ENCODE measurements around the gene SAP130. TPM values are rescaled to one million over a fixed set of nuclear protein-coding genes. Genes with fewer than 3 reads are reported as not detected.

Gene SAP130
- total RNA-seq, 4 donors from 2014 or later: 6.1 to 14.2 (median 10.6) TPM

GRCh38 chr2:127954857-127955256 lies 73.0 kb downstream of the SAP130 start:
- Histone ChIP-seq H3K27me3 (no peaks in the 10 kb centered on the region), H3K4me1 (no peaks in the 10 kb centered on the region), H3K27ac (no peak overlapping the region), H3K9me3 (no peaks in the 10 kb centered on the region), H3K36me3 (peaks cover 2 to 67% (median 3%) of the 10 kb centered on the region in 3 donors), H3K4me3 (no peak overlapping the region)
- WGBS, 2 donors: 85 to 86% methylated on average over 8 of the region's 8 CpGs
- TF ChIP-seq POLR2A (IDR thresholded peaks at IDR 0.05) (no peak), EP300 (IDR thresholded peaks at IDR 0.05) (no peak), CTCF (IDR thresholded peaks at IDR 0.05) (no peak)
- DNase-seq (ENCODE audit: low spot score in 2 of 2): no peak

GRCh38 chr2:127953849-127954248 lies 74.0 kb downstream of the SAP130 start:
- H3K9me3 ChIP-seq: no peaks in the 10 kb centered on the region
- no peak for TF ChIP-seq EP300 (IDR thresholded peaks at IDR 0.05)
- no peak for TF ChIP-seq CTCF (IDR thresholded peaks at IDR 0.05)
- TF ChIP-seq POLR2A (IDR thresholded peaks at IDR 0.05): no peak
- no peak overlapping the region for H3K4me3 ChIP-seq
- no peak for DNase-seq (ENCODE audit: low spot score in 2 of 2)
- 86 to 92% methylated on average over 2 of the region's 2 CpGs for WGBS, 2 donors
- no peaks in the 10 kb centered on the region for H3K4me1 ChIP-seq
- H3K27me3 ChIP-seq: no peaks in the 10 kb centered on the region
- peaks cover 9 to 72% (median 12%) of the 10 kb centered on the region in 3 donors for H3K36me3 ChIP-seq
- no peak overlapping the region for H3K27ac ChIP-seq

- 81 to 90% methylated on average over 6 of the region's 6 CpGs for WGBS, 2 donors
- H3K36me3 ChIP-seq: peaks cover 9 to 74% (median 17%) of the 10 kb centered on the region in 3 donors
- no peaks in the 10 kb centered on the region for H3K4me1 ChIP-seq
- no peaks in the 10 kb centered on the region for H3K27me3 ChIP-seq
- no peak for DNase-seq (ENCODE audit: low spot score in 2 of 2)
- H3K9me3 ChIP-seq: no peaks in the 10 kb centered on the region
- TF ChIP-seq CTCF (IDR thresholded peaks at IDR 0.05) (no peak), POLR2A (IDR thresholded peaks at IDR 0.05) (no peak), EP300 (IDR thresholded peaks at IDR 0.05) (no peak)
- no peak overlapping the region for H3K4me3 ChIP-seq
- no peak overlapping the region for H3K27ac ChIP-seq
These were observed 74.6 kb downstream of the SAP130 start for GRCh38 chr2:127953128-127953718.

GRCh38 chr2:127951026-127951425 lies 76.8 kb downstream of the SAP130 start:
- Histone ChIP-seq H3K4me3 (no peak overlapping the region), H3K27me3 (no peaks in the 10 kb centered on the region), H3K4me1 (no peaks in the 10 kb centered on the region), H3K36me3 (peaks cover 9 to 74% (median 17%) of the 10 kb centered on the region in 3 donors), H3K27ac (no peak overlapping the region), H3K9me3 (no peaks in the 10 kb centered on the region)
- TF ChIP-seq POLR2A (IDR thresholded peaks at IDR 0.05) (no peak), EP300 (IDR thresholded peaks at IDR 0.05) (no peak), CTCF (IDR thresholded peaks at IDR 0.05) (no peak)
- 92 to 94% methylated on average over 4 of the region's 4 CpGs for WGBS, 2 donors
- DNase-seq (ENCODE audit: low spot score in 2 of 2): no peak

GRCh38 chr2:127950264-127950663 lies 77.6 kb downstream of the SAP130 start:
- Histone ChIP-seq H3K36me3 (peaks cover 12 to 75% (median 18%) of the 10 kb centered on the region in 3 donors), H3K27ac (no peak overlapping the region), H3K27me3 (no peaks in the 10 kb centered on the region), H3K9me3 (no peaks in the 10 kb centered on the region), H3K4me1 (no peaks in the 10 kb centered on the region), H3K4me3 (no peak overlapping the region)
- 89 to 98% methylated on average over 2 of the region's 2 CpGs for WGBS, 2 donors
- DNase-seq (ENCODE audit: low spot score in 2 of 2): no peak
- TF ChIP-seq CTCF (IDR thresholded peaks at IDR 0.05) (no peak), POLR2A (IDR thresholded peaks at IDR 0.05) (no peak), EP300 (IDR thresholded peaks at IDR 0.05) (no peak)
